ENCODE measurements around the gene PCBP3. TPM values are rescaled to one million over a fixed set of nuclear protein-coding genes. Genes with fewer than 3 reads are reported as not detected.
"Not testable (repeated sequence)": the region's sequence is repeated elsewhere in the genome, so short reads cannot be mapped to it uniquely, and the experiment has no call there.

Gene PCBP3
- total RNA-seq, 2 donors from 2014 or later, result 2.6 to 7.4 TPM

GRCh38 chr21:45827881-45828579 is 184.5 kb downstream of the PCBP3 start:
- intact Hi-C loops (cut with DNase I), result no loop called here
- DNase-seq (ENCODE audit: low spot score), result no peak

- intact Hi-C loops (cut with DNase I), result no loop called here
- DNase-seq (ENCODE audit: low spot score), result no peak
Observed at GRCh38 chr21:45828580-45829570, 185.3 kb downstream of the PCBP3 start.

- intact Hi-C loops (cut with DNase I), result no loop called here
- no peak for DNase-seq (ENCODE audit: low spot score)
Observed at GRCh38 chr21:45829668-45830067, 186.1 kb downstream of the PCBP3 start.

- DNase-seq (ENCODE audit: low spot score), result no peak
- intact Hi-C loops (cut with DNase I), result no loop called here
Observed at GRCh38 chr21:45830221-45830640, 186.7 kb downstream of the PCBP3 start.

GRCh38 chr21:45830720-45831366 is 187.3 kb downstream of the PCBP3 start:
- intact Hi-C loops (cut with DNase I), result no loop called here
- no peak for DNase-seq (ENCODE audit: low spot score)

- intact Hi-C loops (cut with DNase I), result no loop called here
- no peak for DNase-seq (ENCODE audit: low spot score)
Observed at GRCh38 chr21:45831991-45832740, 188.6 kb downstream of the PCBP3 start.

- intact Hi-C loops (cut with DNase I); DNase-seq (ENCODE audit: low spot score): not testable (repeated sequence)
Observed at GRCh38 chr21:45832741-45833235, 189.3 kb downstream of the PCBP3 start.

GRCh38 chr21:45833414-45833813 is 189.9 kb downstream of the PCBP3 start:
- intact Hi-C loops (cut with DNase I), result no loop called here
- DNase-seq (ENCODE audit: low spot score), result no peak

- no peak for DNase-seq (ENCODE audit: low spot score)
- intact Hi-C loops (cut with DNase I), result no loop called here
Observed at GRCh38 chr21:45834026-45834715, 190.6 kb downstream of the PCBP3 start.

- no peak for DNase-seq (ENCODE audit: low spot score)
- intact Hi-C loops (cut with DNase I), result no loop called here
Observed at GRCh38 chr21:45834821-45835293, 191.3 kb downstream of the PCBP3 start.

GRCh38 chr21:45835301-45836267 is 192.1 kb downstream of the PCBP3 start:
- intact Hi-C loops (cut with DNase I), result no loop called here
- DNase-seq (ENCODE audit: low spot score), result no peak

GRCh38 chr21:45836268-45836655 is 192.7 kb downstream of the PCBP3 start:
- no peak for DNase-seq (ENCODE audit: low spot score)
- intact Hi-C loops (cut with DNase I), result no loop called here

- no peak for DNase-seq (ENCODE audit: low spot score)
- intact Hi-C loops (cut with DNase I), result no loop called here
Observed at GRCh38 chr21:45836694-45837670, 193.5 kb downstream of the PCBP3 start.

GRCh38 chr21:45837936-45838335 is 194.4 kb downstream of the PCBP3 start:
- no peak for DNase-seq (ENCODE audit: low spot score)
- intact Hi-C loops (cut with DNase I), result no loop called here

GRCh38 chr21:45838634-45839033 is 195.1 kb downstream of the PCBP3 start:
- DNase-seq (ENCODE audit: low spot score), result no peak
- intact Hi-C loops (cut with DNase I), result no loop called here

- intact Hi-C loops (cut with DNase I), result no loop called here
- no peak for DNase-seq (ENCODE audit: low spot score)
Observed at GRCh38 chr21:45839274-45839673, 195.7 kb downstream of the PCBP3 start.

All from posterior vena cava (tissue), 2 donors.